ENCODE data around the gene EFNA5. TPM values are rescaled to one million over a fixed set of nuclear protein-coding genes. Genes with fewer than 3 reads are reported as not detected.

Gene EFNA5
- total and polyA plus RNA-seq, 2 donors from 2014 or later, result 5.9 to 54.4 TPM

GRCh38 chr5:107426872-107427271 lies 243.9 kb downstream of the EFNA5 start:
- H3K9ac ChIP-seq (ENCODE audit: low read length in 3 of 3), result no peak overlapping the region
- no peaks in the 10 kb centered on the region for H3K36me3 ChIP-seq (ENCODE audit: control insufficient read depth in 2 of 3, insufficient read depth in 3 of 3, low read length in 3 of 3)
- no peak for FAIRE-seq
- DNase-seq, result no peak
- no peak overlapping the region for H3K4me3 ChIP-seq (ENCODE audit: low read length in 3 of 3)
- no peak for TF ChIP-seq CTCF (IDR thresholded peaks at IDR 0.05; ENCODE audit: borderline replicate concordance, extremely low read depth, insufficient read depth)
- H3K9me3 ChIP-seq (ENCODE audit: control insufficient read depth in 2 of 3, insufficient read depth in 1 of 3, low read length in 3 of 3), result no peaks in the 10 kb centered on the region
- no peaks in the 10 kb centered on the region for H3K4me1 ChIP-seq (ENCODE audit: control insufficient read depth in 2 of 3, insufficient read depth in 2 of 3, low read depth in 1 of 3, low read length in 3 of 3)
- no peaks in the 10 kb centered on the region for H3K27me3 ChIP-seq (ENCODE audit: control insufficient read depth, insufficient read depth, low read length)
- intact Hi-C loops (cut with DNase I), result no loop called here
- H3K27ac ChIP-seq (ENCODE audit: low read depth in 2 of 2, low read length in 2 of 2), result no peak overlapping the region

- TF ChIP-seq CTCF (IDR thresholded peaks at IDR 0.05; ENCODE audit: borderline replicate concordance, extremely low read depth, insufficient read depth), result no peak
- Histone ChIP-seq H3K4me3 (ENCODE audit: low read length in 3 of 3) (no peak overlapping the region), H3K27ac (ENCODE audit: low read depth in 2 of 2, low read length in 2 of 2) (no peak overlapping the region), H3K27me3 (ENCODE audit: control insufficient read depth, insufficient read depth, low read length) (no peaks in the 10 kb centered on the region), H3K9ac (ENCODE audit: low read length in 3 of 3) (no peak overlapping the region), H3K36me3 (ENCODE audit: control insufficient read depth in 2 of 3, insufficient read depth in 3 of 3, low read length in 3 of 3) (no peaks in the 10 kb centered on the region), H3K4me1 (ENCODE audit: control insufficient read depth in 2 of 3, insufficient read depth in 2 of 3, low read depth in 1 of 3, low read length in 3 of 3) (no peaks in the 10 kb centered on the region), H3K9me3 (ENCODE audit: control insufficient read depth in 2 of 3, insufficient read depth in 1 of 3, low read length in 3 of 3) (no peaks in the 10 kb centered on the region)
- FAIRE-seq, result no peak
- intact Hi-C loops (cut with DNase I), result no loop called here
- DNase-seq, result no peak
These were observed 244.5 kb downstream of the EFNA5 start for GRCh38 chr5:107426209-107426608.

GRCh38 chr5:107425541-107426031 lies 245.2 kb downstream of the EFNA5 start:
- Histone ChIP-seq H3K27me3 (ENCODE audit: control insufficient read depth, insufficient read depth, low read length) (no peaks in the 10 kb centered on the region), H3K4me3 (ENCODE audit: low read length in 3 of 3) (no peak overlapping the region), H3K4me1 (ENCODE audit: control insufficient read depth in 2 of 3, insufficient read depth in 2 of 3, low read depth in 1 of 3, low read length in 3 of 3) (no peaks in the 10 kb centered on the region), H3K36me3 (ENCODE audit: control insufficient read depth in 2 of 3, insufficient read depth in 3 of 3, low read length in 3 of 3) (no peaks in the 10 kb centered on the region), H3K9me3 (ENCODE audit: control insufficient read depth in 2 of 3, insufficient read depth in 1 of 3, low read length in 3 of 3) (no peaks in the 10 kb centered on the region), H3K9ac (ENCODE audit: low read length in 3 of 3) (no peak overlapping the region), H3K27ac (ENCODE audit: low read depth in 2 of 2, low read length in 2 of 2) (no peak overlapping the region)
- DNase-seq (no peak), FAIRE-seq (no peak)
- TF ChIP-seq CTCF (IDR thresholded peaks at IDR 0.05; ENCODE audit: borderline replicate concordance, extremely low read depth, insufficient read depth), result no peak
- intact Hi-C loops (cut with DNase I), result no loop called here

GRCh38 chr5:107424491-107424890 lies 246.2 kb downstream of the EFNA5 start:
- TF ChIP-seq CTCF (IDR thresholded peaks at IDR 0.05; ENCODE audit: borderline replicate concordance, extremely low read depth, insufficient read depth), result no peak
- intact Hi-C loops (cut with DNase I), result no loop called here
- H3K4me1 ChIP-seq (ENCODE audit: control insufficient read depth in 2 of 3, insufficient read depth in 2 of 3, low read depth in 1 of 3, low read length in 3 of 3), result no peaks in the 10 kb centered on the region
- no peaks in the 10 kb centered on the region for H3K9me3 ChIP-seq (ENCODE audit: control insufficient read depth in 2 of 3, insufficient read depth in 1 of 3, low read length in 3 of 3)
- no peak overlapping the region for H3K9ac ChIP-seq (ENCODE audit: low read length in 3 of 3)
- H3K27me3 ChIP-seq (ENCODE audit: control insufficient read depth, insufficient read depth, low read length), result no peaks in the 10 kb centered on the region
- H3K4me3 ChIP-seq (ENCODE audit: low read length in 3 of 3), result no peak overlapping the region
- FAIRE-seq (no peak), DNase-seq (no peak)
- H3K36me3 ChIP-seq (ENCODE audit: control insufficient read depth in 2 of 3, insufficient read depth in 3 of 3, low read length in 3 of 3), result no peaks in the 10 kb centered on the region
- H3K27ac ChIP-seq (ENCODE audit: low read depth in 2 of 2, low read length in 2 of 2), result no peak overlapping the region

Measured in kidney (tissue), 14 donors.